Measurements from ENCODE around the gene SHOC1. TPM values are rescaled to one million over a fixed set of nuclear protein-coding genes. Genes with fewer than 3 reads are reported as not detected.

The SHOC1 gene
- total RNA-seq, 2 donors from 2014 or later, result not detected

DNA sequence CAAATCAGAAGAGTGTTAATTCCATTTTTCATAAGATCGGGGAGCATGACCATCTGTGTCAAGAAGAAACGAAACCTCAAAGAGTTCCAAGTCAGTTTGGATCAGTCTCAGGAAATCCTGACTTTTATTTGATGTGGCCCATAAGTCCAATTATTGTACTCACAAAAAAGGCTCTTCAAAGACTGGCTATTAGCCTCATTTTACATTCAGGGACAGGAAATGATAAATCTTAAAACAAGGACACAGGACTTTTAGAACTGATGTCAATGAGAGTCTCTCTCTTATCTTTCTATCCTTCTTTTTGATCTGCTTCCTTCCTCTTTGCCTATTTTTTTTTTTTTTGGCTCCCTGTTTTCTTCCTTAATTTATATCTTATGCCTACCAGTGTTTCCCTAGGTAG lies 43.7 kb upstream of the SHOC1 start:
- no peaks in the 10 kb centered on the region for H3K27me3 Mint-ChIP-seq (ENCODE audit: insufficient read depth)
- TF ChIP-seq, protein P1, sequence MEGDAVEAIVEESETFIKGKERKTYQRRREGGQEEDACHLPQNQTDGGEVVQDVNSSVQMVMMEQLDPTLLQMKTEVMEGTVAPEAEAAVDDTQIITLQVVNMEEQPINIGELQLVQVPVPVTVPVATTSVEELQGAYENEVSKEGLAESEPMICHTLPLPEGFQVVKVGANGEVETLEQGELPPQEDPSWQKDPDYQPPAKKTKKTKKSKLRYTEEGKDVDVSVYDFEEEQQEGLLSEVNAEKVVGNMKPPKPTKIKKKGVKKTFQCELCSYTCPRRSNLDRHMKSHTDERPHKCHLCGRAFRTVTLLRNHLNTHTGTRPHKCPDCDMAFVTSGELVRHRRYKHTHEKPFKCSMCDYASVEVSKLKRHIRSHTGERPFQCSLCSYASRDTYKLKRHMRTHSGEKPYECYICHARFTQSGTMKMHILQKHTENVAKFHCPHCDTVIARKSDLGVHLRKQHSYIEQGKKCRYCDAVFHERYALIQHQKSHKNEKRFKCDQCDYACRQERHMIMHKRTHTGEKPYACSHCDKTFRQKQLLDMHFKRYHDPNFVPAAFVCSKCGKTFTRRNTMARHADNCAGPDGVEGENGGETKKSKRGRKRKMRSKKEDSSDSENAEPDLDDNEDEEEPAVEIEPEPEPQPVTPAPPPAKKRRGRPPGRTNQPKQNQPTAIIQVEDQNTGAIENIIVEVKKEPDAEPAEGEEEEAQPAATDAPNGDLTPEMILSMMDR (conservative IDR thresholded peaks at IDR 0.05), result no peak
- H3K36me3 Mint-ChIP-seq (ENCODE audit: low read depth), result no peaks in the 10 kb centered on the region
- WGBS, 2 experiments (ENCODE audit: insufficient coverage in 1 of 2, insufficient read length in 1 of 2), result 94 to 100% methylated on average over 2 of the region's 2 CpGs
- H3K9ac ChIP-seq (ENCODE audit: extremely low read depth, low read length, poor library complexity, severe bottlenecking), result no peak overlapping the region
- no peaks in the 10 kb centered on the region for H3K4me1 Mint-ChIP-seq
- no peak overlapping the region for H3K4me3 ChIP-seq (ENCODE audit: low read length)
- no peaks in the 10 kb centered on the region for H3K9me3 Mint-ChIP-seq
- no peak overlapping the region for H3K27ac ChIP-seq (ENCODE audit: low read depth, low read length)
- no peak overlapping the region for H3K4me3 Mint-ChIP-seq
- H3K36me3 ChIP-seq (ENCODE audit: control insufficient read depth, insufficient read depth, low read length), result no peaks in the 10 kb centered on the region
- DNase-seq, result no peak
- no peaks in the 10 kb centered on the region for H3K9me3 ChIP-seq (ENCODE audit: control insufficient read depth, low read length)
- no peak overlapping the region for H3K27ac Mint-ChIP-seq
- no peaks in the 10 kb centered on the region for H3K27me3 ChIP-seq (ENCODE audit: control insufficient read depth, insufficient read depth, low read length, poor library complexity, severe bottlenecking)
- H3K4me1 ChIP-seq (ENCODE audit: control insufficient read depth, insufficient read depth, low read length), result no peaks in the 10 kb centered on the region

DNA sequence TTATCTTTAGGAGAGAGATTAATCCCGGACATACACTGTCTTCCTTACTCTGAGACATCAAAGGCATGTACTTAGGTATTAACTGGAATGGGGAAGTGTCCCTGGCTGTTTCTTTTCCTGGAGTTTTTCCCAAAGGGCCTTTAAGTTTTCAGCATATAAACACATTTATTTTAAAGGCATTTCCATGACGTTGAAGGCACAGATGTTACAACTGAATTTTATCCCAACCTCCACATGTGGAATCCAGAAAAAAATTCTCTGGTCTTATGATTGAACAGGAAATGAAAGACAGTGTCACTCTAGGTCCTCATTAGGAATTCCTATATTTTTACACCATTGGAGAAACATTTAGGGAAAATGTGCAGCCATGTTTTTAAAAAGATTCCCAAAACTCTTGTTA lies 41.6 kb upstream of the SHOC1 start:
- WGBS, 2 experiments (ENCODE audit: insufficient coverage in 1 of 2, insufficient read length in 1 of 2), result 81% methylated on average over 2 of the region's 2 CpGs; no CpG with 5 or more reads in 1 of the 2 experiments
- H3K36me3 Mint-ChIP-seq (ENCODE audit: low read depth), result no peaks in the 10 kb centered on the region
- H3K4me3 Mint-ChIP-seq, result no peak overlapping the region
- no peak for DNase-seq
- no peaks in the 10 kb centered on the region for H3K9me3 Mint-ChIP-seq
- Histone ChIP-seq H3K27me3 (ENCODE audit: control insufficient read depth, insufficient read depth, low read length, poor library complexity, severe bottlenecking) (no peaks in the 10 kb centered on the region), H3K4me1 (ENCODE audit: control insufficient read depth, insufficient read depth, low read length) (no peaks in the 10 kb centered on the region), H3K36me3 (ENCODE audit: control insufficient read depth, insufficient read depth, low read length) (no peaks in the 10 kb centered on the region), H3K9me3 (ENCODE audit: control insufficient read depth, low read length) (no peaks in the 10 kb centered on the region), H3K4me3 (ENCODE audit: low read length) (no peak overlapping the region), H3K27ac (ENCODE audit: low read depth, low read length) (no peak overlapping the region), H3K9ac (ENCODE audit: extremely low read depth, low read length, poor library complexity, severe bottlenecking) (no peak overlapping the region)
- H3K27me3 Mint-ChIP-seq (ENCODE audit: insufficient read depth), result no peaks in the 10 kb centered on the region
- TF ChIP-seq, protein P1 (conservative IDR thresholded peaks at IDR 0.05), result no peak
- no peak overlapping the region for H3K27ac Mint-ChIP-seq
- no peaks in the 10 kb centered on the region for H3K4me1 Mint-ChIP-seq

DNA sequence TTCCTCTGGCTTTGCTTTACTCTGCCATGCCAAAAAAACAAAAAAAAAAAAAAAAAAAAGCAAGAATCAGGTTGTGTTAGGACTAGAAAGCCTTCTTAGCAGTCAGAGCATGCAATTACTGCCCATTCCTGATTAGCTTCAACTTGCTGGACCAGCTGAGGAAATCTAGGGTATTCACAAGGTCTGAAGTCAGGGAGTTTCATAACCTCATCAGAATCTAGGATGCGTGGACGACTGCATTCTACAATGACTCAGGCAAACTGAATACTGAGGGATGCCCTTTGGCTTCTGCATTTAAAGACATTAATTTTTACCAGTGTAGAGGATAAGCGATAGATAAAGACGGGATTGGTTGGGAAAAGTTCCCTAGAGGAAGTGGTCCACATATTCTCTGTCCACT lies 39.2 kb upstream of the SHOC1 start:
- H3K4me1 ChIP-seq (ENCODE audit: control insufficient read depth, insufficient read depth, low read length), result no peaks in the 10 kb centered on the region
- H3K4me3 ChIP-seq (ENCODE audit: low read length), result no peak overlapping the region
- no peak for DNase-seq
- TF ChIP-seq, protein P1 (conservative IDR thresholded peaks at IDR 0.05), result no peak
- Mint-ChIP-seq H3K9me3 (no peaks in the 10 kb centered on the region), H3K27ac (no peak overlapping the region), H3K36me3 (ENCODE audit: low read depth) (no peaks in the 10 kb centered on the region), H3K4me3 (no peak overlapping the region), H3K4me1 (no peaks in the 10 kb centered on the region), H3K27me3 (ENCODE audit: insufficient read depth) (peaks cover 2% of the 10 kb centered on the region)
- no peak overlapping the region for H3K9ac ChIP-seq (ENCODE audit: extremely low read depth, low read length, poor library complexity, severe bottlenecking)
- WGBS, 2 experiments (ENCODE audit: insufficient coverage in 1 of 2, insufficient read length in 1 of 2), result 89 to 92% methylated on average over 4 of the region's 4 CpGs
- H3K9me3 ChIP-seq (ENCODE audit: control insufficient read depth, low read length), result no peaks in the 10 kb centered on the region
- H3K27ac ChIP-seq (ENCODE audit: low read depth, low read length), result no peak overlapping the region
- H3K27me3 ChIP-seq (ENCODE audit: control insufficient read depth, insufficient read depth, low read length, poor library complexity, severe bottlenecking), result no peaks in the 10 kb centered on the region
- no peaks in the 10 kb centered on the region for H3K36me3 ChIP-seq (ENCODE audit: control insufficient read depth, insufficient read depth, low read length)

All from endodermal cell (in vitro differentiated cells).